Stimulated activated CD8-positive, alpha-beta memory T cell treated with anti-CD3 and anti-CD28 coated beads, Interleukin-12 subunit alpha, Interleukin-12 subunit beta, amount 100 ng/mL, for 24 hours (primary cell): ENCODE measurements around the gene SLC6A14.

Experiments
- DNase-seq: peaks from one replicate; pipeline ENCODE4 v3.0.0-alpha.2; 2020; ENCODE audit errors: extremely low read depth

Gene SLC6A14, protein sequence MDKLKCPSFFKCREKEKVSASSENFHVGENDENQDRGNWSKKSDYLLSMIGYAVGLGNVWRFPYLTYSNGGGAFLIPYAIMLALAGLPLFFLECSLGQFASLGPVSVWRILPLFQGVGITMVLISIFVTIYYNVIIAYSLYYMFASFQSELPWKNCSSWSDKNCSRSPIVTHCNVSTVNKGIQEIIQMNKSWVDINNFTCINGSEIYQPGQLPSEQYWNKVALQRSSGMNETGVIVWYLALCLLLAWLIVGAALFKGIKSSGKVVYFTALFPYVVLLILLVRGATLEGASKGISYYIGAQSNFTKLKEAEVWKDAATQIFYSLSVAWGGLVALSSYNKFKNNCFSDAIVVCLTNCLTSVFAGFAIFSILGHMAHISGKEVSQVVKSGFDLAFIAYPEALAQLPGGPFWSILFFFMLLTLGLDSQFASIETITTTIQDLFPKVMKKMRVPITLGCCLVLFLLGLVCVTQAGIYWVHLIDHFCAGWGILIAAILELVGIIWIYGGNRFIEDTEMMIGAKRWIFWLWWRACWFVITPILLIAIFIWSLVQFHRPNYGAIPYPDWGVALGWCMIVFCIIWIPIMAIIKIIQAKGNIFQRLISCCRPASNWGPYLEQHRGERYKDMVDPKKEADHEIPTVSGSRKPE

DNA sequence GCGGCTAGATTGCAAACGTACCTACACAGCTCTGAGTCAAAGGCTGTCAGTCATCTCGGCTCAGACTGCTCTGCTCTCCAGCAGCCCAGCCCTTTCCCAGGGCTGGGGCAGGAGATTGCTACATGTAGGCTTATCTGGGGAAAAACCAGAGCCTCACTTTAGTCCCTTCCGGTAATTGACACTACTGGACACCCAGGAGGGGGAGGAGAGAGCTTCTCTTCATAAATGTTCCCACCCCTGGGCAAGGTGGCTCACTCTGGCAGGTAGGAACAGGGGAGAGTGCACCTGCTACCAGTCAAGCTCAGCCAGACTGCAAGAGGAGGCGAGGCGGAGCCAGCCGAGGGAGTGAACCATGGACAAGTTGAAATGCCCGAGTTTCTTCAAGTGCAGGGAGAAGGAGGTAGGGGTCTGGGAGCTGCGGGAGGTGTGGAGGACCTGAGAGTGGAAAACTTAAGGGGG is at the start of gene SLC6A14:
SLC6A14 (plus strand) TSS at position 249 of the 459 bp plus-strand sequence; CDS start at position 353, 104 bp downstream.
- DNase-seq, result no peak

- no peak for DNase-seq
These were observed 40.7 kb upstream of the SLC6A14 start for GRCh38 chrX:116395752-116396151.

- no peak for DNase-seq
These were observed 36.7 kb upstream of the SLC6A14 start for GRCh38 chrX:116399681-116400080.

DNA sequence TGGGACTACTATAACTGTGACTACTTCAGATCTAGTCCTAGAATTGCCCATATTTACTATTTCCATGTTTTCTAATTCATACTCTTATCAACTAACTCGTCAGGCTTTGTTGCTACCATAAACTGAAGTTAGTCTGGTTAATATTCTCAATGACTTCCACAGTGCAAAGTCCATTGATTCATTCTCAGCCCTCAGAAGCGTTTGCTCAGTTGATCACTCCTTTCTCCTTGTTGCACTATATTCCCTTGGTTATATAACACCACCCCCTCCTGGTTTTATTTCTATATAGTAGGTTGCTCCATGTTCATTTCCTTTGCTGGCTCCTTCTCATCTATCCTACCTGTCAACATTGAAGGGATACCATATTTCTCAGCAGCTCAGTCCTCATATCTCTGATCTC is 27.2 kb upstream of the SLC6A14 start:
- DNase-seq, result no peak

DNA sequence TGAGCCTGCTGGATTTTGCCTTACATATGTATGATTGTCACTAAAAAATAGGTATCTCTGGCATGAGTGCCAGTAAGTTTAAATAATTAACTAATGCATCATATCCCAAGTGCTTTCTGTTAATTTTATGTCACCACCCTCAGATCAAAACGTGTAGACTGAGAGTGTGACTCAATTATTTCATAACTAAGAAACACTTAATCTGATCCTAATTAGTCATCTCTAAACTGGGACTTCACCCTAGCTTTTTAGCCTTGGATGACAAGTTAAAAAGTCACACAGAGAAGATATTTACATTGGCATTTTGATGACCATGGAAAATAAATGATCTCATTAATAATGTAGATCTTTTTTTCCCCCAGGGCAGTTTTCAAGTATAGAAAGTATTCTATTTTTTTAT is 23.1 kb upstream of the SLC6A14 start:
- no peak for DNase-seq

DNA sequence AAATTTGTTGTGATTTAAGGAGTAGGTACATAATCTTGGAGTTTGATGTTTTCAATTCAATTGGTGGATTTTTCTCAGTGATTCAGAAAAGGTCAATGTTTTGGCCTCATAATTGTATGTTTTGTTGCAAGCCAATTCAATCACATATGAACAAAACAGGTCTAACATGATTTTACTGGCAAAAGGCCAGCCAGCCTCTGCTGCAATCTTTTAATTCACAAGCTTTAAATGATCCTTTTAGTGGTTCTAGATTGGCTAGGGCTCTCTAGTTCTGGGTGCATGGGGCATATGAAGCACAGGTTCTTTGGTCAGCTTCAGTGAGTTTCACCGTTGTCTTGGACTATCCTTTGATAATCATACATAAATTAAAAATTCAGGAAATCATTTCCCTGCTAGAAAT is 19.2 kb upstream of the SLC6A14 start:
- DNase-seq, result no peak

DNA sequence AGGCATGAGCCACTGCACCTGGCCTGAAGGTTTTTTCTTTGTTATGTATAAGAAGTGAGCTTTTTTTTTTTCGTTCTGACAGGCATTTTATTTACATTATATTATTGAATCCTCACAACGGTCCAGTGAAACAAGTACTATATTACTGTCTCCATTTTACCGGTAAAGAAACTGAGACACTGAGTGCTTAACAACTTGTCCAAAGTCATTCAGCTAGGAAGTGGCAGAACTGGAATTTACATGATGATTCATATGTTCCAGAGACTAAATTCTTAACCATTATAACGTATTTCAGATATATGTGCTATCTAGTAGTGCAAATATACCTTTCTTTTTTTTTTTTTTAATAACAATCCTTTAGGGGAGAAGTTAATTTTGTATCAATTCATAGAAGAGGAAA is 18.4 kb upstream of the SLC6A14 start:
- no peak for DNase-seq

GRCh38 chrX:116427978-116428377 is 8.4 kb upstream of the SLC6A14 start:
- no peak for DNase-seq

DNA sequence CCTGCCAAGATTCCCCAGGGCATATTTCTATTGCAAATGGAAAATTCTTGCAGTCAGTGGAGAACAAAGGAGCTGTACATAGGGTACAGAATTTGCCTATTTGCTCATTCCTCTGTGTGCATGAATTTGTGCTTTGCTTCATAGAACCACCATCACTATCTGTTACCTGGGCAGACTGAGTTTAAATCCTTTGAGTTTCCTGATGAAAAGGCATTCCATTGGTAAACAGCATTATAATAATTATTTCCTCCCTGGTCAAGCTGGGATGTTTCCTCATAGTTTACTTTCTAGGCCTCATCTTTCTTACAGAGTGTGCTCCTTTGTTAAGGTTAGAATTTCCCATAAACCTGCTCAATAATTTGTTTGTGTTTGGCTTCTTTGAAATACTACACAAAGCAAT is 809 bp upstream of the SLC6A14 start:
- DNase-seq, result no peak

DNA sequence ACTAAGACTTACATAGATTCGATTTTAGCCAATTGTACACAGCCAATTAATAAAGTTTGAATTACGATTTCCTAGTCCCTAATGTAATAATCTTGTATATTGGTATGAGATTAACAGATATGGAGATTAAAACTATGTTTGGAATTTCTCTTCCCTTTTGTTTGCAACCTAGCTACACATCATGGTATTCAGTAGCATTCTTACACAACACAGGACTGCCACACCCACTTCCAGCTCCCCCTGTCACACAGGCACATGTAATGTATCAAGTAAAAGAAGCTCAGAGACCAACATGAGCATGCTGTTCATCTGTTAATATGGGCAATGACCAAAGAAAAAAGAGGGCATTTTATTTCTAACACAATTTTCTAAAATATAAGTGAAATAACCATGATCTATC is 12.8 kb downstream of the SLC6A14 start:
- no peak for DNase-seq

- no peak for DNase-seq
These were observed 26.4 kb downstream of the SLC6A14 start, which contains the start of gene CT83 for GRCh38 chrX:116462822-116463221. Gene CT83, minus strand, starts transcription at chrX:116462976. Its CDS starts 120 bp downstream, at chrX:116462856.

DNA sequence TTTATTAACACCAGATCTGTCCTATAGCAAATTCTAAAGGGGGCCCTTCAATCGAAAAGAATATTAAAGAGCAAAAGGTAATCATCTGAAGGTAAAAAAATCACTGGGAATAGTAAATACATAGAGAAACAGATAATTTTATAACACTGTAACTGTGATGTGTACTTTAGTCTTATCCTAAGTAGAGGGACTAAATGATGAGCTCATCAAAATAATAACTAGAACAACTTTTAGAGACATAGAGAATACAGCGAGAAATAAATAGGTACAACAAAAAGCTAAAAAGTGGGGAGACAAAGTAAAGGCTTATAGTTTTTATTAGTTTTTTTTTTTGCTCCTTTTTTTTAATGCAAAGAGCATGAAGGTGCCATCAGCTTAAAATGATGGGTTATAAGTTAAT is 43.7 kb downstream of the SLC6A14 start:
- DNase-seq, result no peak

- no peak for DNase-seq
These were observed 53.7 kb downstream of the SLC6A14 start for GRCh38 chrX:116490104-116490503.

GRCh38 chrX:116493271-116493670 is 56.9 kb downstream of the SLC6A14 start:
- no peak for DNase-seq

- DNase-seq, result no peak
These were observed 63.4 kb downstream of the SLC6A14 start for GRCh38 chrX:116499780-116500179.
